KOPT-K1 (cell line): Measurements from ENCODE around the gene MYO1H.

Source experiments
- H3K27ac ChIP-seq: fragments of 200-600 bp; sonication (generic); 2 replicates; pipeline ENCODE4 v1.5.1; 2016; ENCODE audit warnings: antibody characterized with exemption, mild to moderate bottlenecking, low read depth, low read length; ENCODE audit not compliant: poor library complexity, severe bottlenecking
- H3K36me3 ChIP-seq: fragments of 200-600 bp; sonication (generic); 2 replicates; pipeline ENCODE4 v1.5.1; 2017; ENCODE audit warnings: antibody characterized with exemption, mild to moderate bottlenecking, low read length, moderate library complexity; ENCODE audit not compliant: insufficient read depth
- H3K9me3 ChIP-seq: fragments of 200-600 bp; sonication (generic); 2 replicates; pipeline ENCODE4 v1.5.1; 2017; ENCODE audit warnings: antibody characterized with exemption, low read length, mild to moderate bottlenecking; ENCODE audit not compliant: insufficient read depth, poor library complexity, severe bottlenecking

Gene MYO1H

GRCh38 chr12:109492371-109492770 is 144.7 kb downstream of the MYO1H start:
- peaks cover 78% of the 10 kb centered on the region for H3K36me3 ChIP-seq
- no peaks in the 10 kb centered on the region for H3K9me3 ChIP-seq
- H3K27ac ChIP-seq: no peak overlapping the region

- Histone ChIP-seq H3K27ac (no peak overlapping the region), H3K36me3 (peaks cover 78% of the 10 kb centered on the region), H3K9me3 (no peaks in the 10 kb centered on the region)
Measured at GRCh38 chr12:109493090-109493489, 145.4 kb downstream of the MYO1H start.

GRCh38 chr12:109493938-109494337 is 146.2 kb downstream of the MYO1H start:
- H3K27ac ChIP-seq: no peak overlapping the region
- peaks cover 78% of the 10 kb centered on the region for H3K36me3 ChIP-seq
- H3K9me3 ChIP-seq: no peaks in the 10 kb centered on the region

GRCh38 chr12:109494348-109494881 is 146.7 kb downstream of the MYO1H start:
- no peaks in the 10 kb centered on the region for H3K9me3 ChIP-seq
- peaks cover 78% of the 10 kb centered on the region for H3K36me3 ChIP-seq
- H3K27ac ChIP-seq: no peak overlapping the region

GRCh38 chr12:109495012-109495411 is 147.3 kb downstream of the MYO1H start:
- H3K36me3 ChIP-seq: peaks cover 76% of the 10 kb centered on the region
- H3K27ac ChIP-seq: no peak overlapping the region
- no peaks in the 10 kb centered on the region for H3K9me3 ChIP-seq

- no peaks in the 10 kb centered on the region for H3K9me3 ChIP-seq
- peaks cover 76% of the 10 kb centered on the region for H3K36me3 ChIP-seq
Measured at GRCh38 chr12:109496306-109496705, 148.6 kb downstream of the MYO1H start.

GRCh38 chr12:109497675-109498074 is 150.0 kb downstream of the MYO1H start:
- Histone ChIP-seq H3K27ac (no peak overlapping the region), H3K9me3 (no peaks in the 10 kb centered on the region), H3K36me3 (peaks cover 78% of the 10 kb centered on the region)

More at GRCh38 chr12:109496306-109496705, 148.6 kb downstream of the MYO1H start:
- H3K27ac ChIP-seq: no peak overlapping the region
